ENCODE results near the gene AP5Z1.
A peak's percentile ranks its signal among the peaks of the same experiment; 100 is the strongest.

AP5Z1 gene

DNA sequence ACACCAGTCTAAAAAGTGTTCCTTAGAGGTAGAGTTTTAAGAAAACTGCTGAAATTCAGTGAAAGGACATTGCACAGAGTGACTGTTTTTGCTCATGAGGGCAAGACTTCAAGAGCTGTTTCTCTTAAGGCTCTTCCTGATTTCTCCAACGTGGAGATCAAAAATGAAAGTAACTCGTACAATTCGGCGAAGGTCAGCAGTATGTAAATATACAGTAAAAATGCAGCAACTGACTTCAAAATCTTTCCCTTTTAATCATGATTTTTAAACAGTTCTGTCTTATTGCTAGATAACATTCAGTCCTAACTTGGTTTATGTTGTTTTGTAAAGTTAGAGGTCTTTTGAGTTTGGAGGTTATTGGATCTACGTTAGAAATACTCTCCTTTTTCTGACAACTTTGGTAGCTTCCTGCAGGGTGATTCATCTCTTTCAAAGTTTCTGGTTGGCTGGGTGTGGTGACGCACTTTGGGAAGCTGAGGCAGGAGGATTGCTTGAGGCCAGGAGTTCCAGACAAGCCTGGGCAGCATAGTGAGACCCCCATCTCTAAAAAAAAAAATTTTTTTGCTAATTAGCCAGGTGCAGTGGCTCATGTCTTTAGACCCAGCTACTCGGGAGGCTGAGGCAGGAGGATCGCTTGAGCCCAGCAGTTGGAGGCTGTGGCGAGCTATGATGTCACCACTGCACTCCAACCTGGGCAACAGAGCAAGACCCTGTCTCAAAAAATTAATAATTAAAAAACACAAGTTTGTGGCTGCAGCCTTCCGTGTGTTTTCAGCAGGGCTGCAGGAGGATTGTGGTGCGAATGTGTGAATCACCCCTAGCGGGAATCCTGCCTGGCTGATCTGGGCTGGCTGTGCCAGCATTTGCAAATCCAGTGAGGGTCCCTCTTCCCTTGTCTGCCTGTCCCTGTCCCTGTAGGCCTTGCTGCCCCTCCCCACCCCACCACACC lies 29.2 kb upstream of the AP5Z1 start:
- DNase-seq: peak in 1 of 5 experiments; percentile 78

DNA sequence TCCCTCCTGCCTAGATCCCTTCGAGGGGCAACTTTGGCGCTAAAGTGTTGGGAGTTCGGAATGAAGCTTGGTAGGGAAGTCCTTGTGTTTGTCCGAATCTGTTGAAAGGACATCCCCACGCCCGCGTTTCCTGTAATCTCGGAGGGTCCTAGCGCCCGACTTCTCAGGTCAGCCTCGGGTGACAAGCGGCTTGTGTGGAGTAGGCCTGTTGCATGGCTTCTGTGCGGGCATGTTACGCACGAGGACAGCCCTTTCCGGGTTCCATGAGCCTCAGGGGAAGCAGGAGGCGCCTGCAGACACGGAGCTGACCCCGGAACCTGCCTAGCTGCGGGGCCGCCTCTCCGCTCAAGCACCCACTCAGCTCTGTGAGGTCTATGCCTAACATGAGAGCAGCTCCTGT lies 28.4 kb upstream of the AP5Z1 start:
- DNase-seq: no peak

DNA sequence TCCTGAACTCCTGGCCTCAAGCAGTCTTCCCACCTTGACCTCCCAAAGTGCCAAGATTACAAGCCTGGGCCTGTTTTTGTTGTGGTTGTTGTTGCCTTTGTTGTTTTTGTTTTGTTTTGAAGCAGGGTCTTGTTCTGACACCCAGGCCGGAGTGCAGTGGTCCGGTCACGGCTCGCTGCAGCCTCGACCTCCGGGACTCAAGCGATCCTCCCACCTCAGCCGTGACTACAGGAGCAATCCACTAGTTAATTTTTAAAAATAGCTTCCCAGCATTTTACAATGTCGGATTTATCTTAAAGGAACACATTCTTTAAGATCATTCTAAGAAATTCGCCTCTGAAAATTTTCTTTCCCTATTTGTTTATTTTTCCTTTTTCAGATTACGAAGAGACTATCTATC lies 27.7 kb upstream of the AP5Z1 start:
- DNase-seq: no peak

DNA sequence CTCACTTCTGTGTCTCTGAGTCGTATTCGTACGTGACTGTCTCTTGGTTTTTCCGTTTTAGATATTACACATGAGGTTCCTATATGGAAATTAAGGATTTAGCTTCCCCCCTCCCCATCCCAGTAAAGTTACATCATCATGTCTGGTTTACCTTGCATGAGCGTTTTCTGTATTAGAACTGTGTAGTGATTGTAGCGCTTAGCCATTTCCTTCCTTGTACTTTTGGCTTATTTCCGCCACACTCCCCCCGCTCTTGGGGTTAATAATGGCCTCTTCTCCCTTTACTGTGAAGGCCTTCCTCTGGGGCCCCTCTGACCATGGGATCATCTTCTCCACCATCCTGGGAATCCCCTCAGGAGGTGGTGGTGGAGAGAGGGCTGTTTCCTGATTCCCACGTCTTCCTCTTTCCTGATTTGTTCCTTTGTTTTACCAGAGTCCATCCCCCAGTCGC lies 27.2 kb upstream of the AP5Z1 start:
- DNase-seq: no peak

DNA sequence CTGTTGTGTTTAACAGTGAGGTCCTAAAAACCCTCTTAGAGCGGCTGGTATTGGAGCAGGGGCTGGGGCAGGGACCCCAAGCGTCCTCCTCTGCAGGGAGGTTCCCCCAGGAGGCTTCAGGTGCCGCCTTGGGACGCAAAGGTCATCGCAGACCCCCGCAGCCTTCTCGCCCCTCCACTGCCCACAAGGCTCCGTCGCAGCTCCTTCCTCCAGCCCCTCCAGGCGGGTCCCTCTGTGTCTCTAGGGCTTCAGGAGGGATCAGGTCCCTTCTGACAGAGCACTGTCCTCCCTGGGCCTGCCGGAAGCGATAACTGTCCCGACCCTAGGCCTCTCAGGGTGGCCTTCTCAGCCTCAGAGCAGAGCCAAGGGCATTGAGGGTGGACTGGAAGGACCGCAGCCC lies 26.1 kb upstream of the AP5Z1 start:
- no peak for DNase-seq

DNA sequence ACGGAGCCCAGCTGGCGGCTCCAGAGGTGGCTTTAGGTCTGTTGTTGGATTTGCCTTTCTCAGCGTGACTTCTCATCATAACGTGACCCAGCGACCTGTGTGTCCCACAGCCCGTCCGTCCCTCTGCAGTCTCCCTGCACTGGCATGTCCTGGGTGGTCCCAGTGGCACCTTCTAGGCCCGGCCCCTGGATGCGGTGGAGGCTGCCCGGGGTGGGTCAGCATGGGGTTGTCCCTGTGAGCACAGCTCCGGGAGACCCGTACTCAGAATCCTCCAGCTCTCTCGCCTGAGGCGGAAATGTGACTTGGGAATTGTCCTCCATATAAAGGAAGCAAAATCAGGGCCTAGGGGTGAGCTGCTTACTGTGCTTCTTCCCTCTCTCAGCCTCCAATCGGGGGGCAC lies 25.6 kb upstream of the AP5Z1 start:
- no peak for DNase-seq

DNA sequence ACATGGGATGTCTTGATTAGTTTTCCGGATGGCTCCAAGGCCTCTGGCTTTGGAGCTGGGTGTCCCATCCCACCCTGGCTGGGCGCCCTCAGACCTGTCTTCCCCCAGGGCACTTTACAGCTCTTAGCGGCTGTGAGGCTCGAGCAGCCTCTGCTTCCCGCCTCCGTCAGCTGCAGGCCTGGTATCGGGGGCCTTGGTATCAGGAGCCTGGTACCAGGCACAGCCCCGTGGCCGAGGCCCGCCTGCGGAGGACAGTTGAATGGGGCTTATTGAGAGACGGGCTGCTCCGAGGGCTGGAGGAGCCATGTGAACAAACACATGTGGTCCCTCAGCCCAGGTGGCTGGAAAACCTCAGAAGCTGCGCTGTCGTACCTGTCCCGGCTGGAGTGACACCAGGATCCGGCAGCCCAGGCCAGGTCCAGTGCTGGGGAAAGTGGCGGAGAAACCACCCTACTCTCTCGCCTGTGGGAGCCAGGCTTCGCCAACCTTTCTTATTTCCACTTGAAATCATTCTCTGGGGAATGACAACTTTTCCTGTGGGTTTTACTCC lies 23.9 kb upstream of the AP5Z1 start:
- no peak for DNase-seq

DNA sequence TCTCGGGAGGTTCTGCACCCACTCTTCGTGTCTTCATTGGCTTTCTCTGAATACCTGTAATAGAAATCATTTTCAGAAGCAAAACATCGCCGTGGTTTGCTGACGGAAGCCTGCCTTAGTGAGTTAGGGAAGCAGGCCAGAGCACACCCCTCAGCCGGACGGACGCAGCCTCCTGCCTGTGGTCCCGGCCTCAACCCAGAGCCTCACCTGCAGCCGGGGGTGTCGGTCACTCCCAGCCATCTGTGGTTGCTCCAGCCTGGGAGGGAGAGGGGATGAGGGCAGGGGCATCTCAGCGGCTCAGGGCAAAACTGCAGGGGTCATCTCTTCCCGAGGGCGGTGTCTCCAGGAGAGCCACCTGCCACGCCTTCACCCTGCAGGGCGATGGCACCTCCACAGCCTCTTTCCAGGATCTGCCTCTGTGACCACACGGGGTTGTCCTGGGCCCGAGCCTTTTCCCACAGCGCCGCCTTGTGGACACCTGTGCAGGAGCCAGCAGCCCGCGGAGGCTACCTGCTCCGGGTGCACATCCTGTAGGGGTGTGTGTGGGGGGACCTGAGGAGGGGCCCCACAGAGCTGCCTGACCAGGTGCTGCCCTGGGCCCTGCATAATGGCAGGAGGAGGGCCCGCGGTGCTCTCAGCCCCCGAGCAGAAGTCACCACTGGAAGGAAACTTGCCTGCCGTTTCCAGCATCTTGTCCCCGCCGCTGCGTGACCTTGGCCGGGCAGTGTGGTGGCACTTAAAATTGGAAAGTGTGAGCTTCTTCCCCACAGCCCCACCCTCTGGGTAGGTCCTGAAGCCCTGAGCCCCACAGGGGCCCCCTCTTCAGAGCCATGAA lies 21.6 kb upstream of the AP5Z1 start:
- DNase-seq: peak; percentile 55 to 78 (median 77)

DNA sequence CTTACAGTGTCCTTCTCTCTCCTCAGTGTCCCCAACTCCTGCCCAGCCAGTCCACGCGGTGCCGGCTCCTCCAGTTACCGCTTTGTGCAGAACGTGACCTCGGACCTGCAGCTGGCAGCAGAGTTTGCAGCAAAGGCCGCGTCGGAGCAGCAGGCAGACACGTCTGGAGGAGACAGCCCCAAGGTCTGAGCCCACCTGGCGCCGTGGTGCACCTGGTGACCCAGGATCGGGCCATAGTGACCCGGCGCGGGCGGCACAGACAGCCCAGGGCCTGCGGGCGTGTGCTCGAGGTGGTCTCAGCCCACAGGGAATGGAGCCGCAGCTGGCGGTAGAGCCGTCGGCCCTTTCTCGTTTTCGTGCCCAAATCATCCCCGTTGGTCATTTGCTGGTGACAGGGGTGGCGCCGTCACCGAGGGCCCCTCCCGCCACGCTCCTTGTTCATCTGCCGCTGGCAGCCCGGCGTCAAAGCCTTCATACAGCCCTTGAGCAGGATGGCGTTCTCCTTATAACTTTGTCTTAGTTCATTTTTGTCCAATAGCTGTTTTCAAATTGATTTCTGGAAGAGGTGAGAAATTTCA lies 20.9 kb upstream of the AP5Z1 start:
- no peak for DNase-seq

DNA sequence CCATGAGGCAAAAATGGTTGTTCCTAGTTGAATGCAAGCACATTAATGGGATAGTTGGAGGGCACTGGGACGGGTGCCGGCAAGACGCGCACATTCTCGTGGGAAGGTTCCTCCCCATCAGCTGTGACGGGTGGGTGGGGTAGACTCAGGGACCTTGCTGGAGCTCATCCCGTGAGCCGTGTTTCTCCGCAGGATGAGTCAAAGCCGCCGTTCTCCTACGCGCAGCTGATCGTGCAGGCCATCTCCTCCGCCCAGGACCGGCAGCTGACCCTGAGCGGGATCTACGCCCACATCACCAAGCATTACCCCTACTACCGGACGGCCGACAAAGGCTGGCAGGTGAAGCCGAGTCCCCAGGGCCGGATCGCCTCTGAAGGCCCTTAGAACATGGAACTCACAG lies 20.4 kb upstream of the AP5Z1 start:
- DNase-seq: no peak

DNA sequence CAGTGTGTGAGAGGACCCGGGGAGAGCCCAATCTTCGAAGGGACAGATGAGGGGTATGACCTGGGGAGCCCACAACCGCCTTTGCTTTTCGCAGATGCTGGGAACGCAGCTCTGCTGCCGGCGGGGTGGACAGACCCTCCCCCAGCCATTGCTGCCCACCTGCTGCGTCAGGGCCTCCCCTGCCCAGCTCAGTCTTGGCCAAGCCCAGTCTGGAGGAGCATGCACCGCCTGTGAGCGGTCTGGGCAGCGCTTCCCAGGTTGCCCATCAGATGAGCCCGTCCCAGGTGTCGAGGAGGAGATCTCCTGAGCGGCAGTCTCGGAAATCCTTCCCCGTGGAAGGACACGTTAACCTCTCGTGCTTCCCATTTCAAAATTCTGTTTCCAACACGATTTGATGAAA lies 17.3 kb upstream of the AP5Z1 start:
- no peak for DNase-seq

DNA sequence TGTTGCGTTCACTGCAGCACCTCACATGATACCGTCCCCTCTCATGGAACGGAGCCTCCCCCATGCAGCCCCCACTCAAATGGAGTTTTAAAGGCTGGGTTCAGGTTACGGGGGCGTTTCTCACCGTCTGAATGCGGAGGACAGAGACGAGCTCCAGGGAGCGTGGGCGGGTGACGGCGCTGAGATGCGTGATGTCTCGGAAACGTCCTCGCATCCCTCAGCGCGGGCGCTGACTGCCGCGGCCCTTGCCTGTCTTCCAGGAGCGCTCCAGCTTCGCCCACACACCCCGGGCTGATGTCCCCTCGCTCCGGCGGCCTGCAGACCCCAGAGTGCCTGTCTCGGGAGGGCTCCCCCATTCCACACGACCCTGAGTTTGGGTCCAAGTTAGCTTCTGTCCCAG lies 16.6 kb upstream of the AP5Z1 start:
- DNase-seq: no peak

DNA sequence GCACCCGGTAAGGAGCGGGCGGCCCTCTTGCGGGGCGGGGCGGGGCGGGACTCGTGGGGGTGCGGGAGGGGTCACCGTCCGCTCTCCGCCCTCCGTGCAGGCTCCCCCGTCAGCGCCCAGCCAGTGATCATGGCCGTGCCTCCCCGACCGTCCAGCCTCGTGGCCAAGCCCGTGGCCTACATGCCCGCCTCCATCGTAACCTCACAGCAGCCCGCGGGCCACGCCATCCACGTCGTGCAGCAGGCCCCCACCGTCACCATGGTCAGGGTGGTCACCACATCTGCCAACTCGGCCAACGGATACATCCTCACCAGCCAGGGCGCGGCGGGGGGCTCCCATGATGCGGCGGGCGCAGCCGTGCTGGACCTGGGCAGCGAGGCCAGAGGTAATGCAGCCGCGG lies 16.2 kb upstream of the AP5Z1 start:
- no peak for DNase-seq

DNA sequence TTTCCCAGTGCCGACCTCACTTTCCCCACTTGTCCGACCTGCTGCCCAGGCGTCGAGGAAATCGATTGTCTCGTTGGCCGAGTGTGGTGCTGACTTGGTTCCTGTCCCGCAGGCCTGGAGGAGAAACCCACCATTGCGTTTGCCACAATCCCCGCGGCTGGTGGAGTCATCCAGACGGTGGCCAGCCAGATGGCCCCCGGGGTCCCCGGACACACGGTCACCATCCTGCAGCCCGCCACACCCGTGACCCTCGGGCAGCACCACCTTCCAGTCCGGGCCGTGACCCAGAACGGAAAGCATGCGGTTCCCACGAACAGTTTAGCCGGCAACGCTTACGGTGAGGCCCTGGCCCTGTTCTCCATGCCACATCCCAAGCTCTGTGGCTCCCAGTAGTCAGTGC lies 14.5 kb upstream of the AP5Z1 start:
- no peak for DNase-seq

DNA sequence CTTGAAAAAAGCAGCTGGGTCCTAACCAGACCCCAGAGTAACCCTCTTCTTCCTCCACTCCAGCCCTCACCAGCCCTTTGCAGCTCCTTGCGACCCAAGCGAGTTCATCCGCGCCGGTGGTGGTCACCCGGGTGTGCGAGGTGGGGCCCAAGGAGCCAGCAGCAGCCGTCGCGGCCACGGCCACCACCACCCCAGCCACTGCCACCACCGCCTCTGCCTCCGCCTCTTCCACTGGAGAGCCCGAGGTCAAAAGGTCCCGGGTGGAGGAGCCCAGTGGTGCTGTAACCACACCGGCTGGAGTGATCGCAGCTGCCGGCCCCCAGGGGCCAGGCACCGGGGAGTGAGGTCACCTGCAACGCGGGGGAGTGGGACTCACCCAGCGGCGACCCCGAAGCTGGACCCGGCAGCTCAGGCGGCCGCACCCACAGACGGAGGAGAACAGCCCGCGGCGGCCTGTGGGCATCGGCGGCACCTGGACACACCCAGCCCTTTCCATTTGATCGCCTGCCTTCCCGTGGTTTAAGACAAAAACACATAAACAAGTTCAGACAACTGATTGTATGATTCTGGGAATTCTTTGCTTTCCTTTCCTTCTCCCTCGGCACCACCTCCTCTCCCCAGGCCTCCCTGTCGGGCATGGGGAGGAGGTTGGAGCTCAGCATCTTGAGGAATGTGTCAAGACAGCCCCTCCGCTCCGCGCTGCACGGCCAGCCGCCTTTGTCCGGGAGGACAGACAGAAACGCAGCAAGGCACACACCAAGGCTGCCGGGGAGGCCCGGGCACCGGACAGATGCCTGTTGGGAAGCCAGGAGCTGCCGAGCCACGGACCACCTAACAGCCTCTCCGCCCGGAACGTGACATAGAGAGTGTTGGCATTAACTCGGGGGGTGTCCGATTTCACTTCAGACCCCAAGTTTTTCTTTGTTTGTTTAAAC lies 13.0 kb upstream of the AP5Z1 start:
- DNase-seq: no peak

DNA sequence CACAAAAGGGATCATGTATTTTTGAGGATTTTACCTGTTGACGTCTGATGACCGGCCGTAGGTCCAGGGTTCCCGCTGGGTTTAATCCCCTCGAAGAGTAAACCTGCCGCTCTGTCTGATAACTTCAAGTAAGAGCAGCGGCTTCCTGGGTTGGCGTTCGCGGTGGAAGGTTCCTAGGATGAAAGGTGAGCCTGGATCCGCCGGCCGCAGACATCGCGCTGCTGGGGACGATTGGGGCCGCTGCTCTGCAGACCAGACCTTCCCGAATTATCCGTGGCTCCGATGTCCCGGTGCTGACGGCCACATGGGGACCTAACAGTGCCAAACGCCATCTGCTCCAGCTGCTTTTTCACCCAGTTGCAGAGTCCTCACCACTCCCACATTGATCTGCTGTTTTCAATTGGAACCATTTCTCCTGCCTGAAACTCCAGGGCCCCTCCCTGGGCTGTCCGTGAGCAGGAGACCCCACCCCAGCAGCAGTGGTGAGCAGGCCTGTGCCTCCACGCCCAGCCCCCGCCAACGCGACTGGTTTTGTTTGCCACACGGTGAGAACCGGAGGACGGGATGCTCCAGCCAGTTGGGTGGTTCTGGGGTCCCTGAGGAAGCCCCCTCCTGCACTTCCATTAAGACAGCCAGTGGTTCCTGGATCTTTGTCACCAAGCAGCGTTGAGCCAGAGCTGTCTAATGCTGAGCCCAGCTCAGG lies 12.2 kb upstream of the AP5Z1 start:
- no peak for DNase-seq

DNA sequence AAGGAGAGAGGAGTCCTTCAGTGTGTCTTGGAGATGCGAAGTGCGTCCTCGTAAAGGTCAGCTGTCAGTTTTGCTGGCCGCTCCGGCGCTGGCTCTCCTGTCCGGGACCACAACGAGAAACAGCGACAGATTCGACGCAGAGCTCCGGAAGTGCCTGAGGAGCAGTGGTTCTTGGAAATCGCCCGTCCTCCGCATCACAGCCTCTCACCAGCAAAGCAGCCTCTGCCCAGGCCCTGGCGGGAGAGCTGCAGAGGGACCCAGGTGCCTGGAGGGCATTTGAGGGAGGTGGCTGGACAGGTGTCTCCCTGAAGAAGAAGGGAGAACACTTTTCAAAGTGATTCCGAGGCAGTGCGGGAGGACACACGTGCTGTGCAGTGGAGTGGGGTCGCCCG lies 11.6 kb upstream of the AP5Z1 start:
- DNase-seq: no peak

DNA sequence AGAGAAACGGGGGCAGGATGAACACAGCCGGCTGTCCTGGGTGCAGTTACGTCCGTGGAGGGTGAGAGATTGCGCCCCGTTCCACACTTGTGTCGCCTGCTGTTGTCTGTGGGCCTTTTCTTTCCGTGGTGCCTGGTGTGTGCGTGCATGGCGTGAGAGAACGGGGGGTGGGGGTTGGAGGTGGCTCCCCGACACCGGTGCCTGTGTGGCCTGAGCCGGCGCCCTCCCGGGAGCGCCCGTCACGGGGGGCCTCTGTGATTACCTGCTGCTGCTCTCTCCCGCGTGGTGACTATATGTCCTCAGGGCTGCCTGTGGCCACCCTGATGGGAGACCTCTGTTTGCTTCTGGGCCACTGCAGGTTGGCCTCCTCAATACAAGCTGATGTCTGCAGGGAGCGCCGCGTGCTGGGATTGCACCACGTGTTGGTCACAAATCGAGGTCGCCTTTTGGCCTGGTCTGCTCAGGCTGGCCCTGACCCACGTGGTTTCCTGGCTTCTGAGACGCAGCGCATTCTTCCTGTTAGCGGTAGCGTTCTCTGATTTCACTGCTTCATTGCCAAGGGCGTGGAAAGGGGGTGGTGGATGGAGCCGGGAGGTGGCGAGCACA lies 10.9 kb upstream of the AP5Z1 start:
- no peak for DNase-seq

DNA sequence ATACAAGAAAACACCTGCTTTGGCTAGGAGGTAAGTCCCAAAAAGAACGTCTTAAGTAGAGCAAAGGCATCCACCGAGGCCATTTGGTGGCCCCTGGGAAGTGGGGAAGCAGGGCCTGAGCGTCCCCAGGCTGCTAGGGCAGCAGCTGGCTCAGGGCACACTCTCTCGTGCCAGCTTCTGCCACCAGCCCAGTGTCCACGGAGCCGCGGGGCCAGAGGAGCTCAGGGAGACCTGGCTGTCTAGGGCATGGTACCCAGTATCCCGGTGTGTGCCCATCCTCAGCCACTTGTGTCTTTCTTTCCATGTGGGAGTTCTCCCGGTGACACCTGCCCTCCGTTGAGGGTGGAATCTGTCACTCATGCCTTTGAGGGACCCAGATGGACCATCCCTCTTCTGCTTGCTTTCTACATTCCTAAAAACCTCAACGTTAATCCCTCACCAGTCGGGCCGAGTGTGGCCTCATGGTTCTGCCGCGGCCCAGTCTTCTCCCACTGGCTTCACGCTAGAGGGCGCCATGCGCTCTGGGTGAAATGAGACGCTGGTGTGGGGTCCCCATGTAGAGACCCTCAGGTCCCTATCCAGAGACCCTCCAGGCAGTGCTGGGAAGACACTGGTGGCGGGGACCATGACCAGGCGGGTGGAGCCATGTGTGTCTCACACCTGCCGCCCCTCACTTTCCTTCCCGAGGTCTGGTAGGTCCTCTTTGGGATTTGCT lies 9.5 kb upstream of the AP5Z1 start:
- DNase-seq: no peak

Data from T-helper 2 cell (primary cell).